HEK293 (cell line): ENCODE results near the gene THEM5.

Source experiments
- CTCF ChIA-PET: fragments of 350-600 bp; formaldehyde crosslinking; extraction: SDS; loops from one replicate; lab custom pipeline; 2021; ENCODE audit warnings: antibody characterized with exemption; lab: Yijun Ruan, JAX
- POLR2A ChIA-PET: fragments of 300-600 bp; formaldehyde crosslinking; extraction: SDS; loops from one replicate; lab custom pipeline; 2020; ENCODE audit warnings: antibody characterized with exemption, inconsistent platforms; lab: Yijun Ruan, JAX
- H3K27ac ChIP-seq: fragments of 200-500 bp; sonication (Bioruptor generic); 2 replicates; pipeline ENCODE4 v1.5.1; 2014; ENCODE audit warnings: low read depth, low read length, control low read depth, inconsistent platforms; ENCODE audit errors: extremely low read depth
- H3K36me3 ChIP-seq, 2 experiments: fragments of 200-500 bp in 1 of 2; sonication (Bioruptor generic) in 1 of 2; 1 replicate in 1 of 2; 2 replicates in 1 of 2; pipeline ENCODE4 v1.5.1; 2014 to 2017; ENCODE audit warnings: inconsistent platforms in 2 of 2, low read length in 2 of 2; ENCODE audit not compliant: control insufficient read depth in 2 of 2, insufficient read depth in 1 of 2
- H3K4me1 ChIP-seq: fragments of 200-500 bp; sonication (Bioruptor generic); 2 replicates; pipeline ENCODE4 v1.5.1; 2014; ENCODE audit warnings: mild to moderate bottlenecking, low read length, inconsistent platforms; ENCODE audit not compliant: control insufficient read depth, insufficient read depth
- H3K4me3 ChIP-seq: 2 replicates; pipeline ENCODE4 v1.5.1; 2011; ENCODE audit warnings: low read depth, mild to moderate bottlenecking, control low read depth, low read length, moderate library complexity
- H3K9me3 ChIP-seq: fragments of 200-500 bp; sonication (Bioruptor generic); 2 replicates; pipeline ENCODE4 v1.5.1; 2014; ENCODE audit warnings: low read depth, low read length, inconsistent platforms; ENCODE audit not compliant: control insufficient read depth, insufficient read depth
- MEIS1 ChIP-seq: sonication (generic); formaldehyde crosslinking; IDR thresholded peaks from 2 replicates; pipeline ENCODE4 v1.8.1; 2022; ENCODE audit warnings: missing genetic modification reagents, mild to moderate bottlenecking, borderline replicate concordance
- RBAK ChIP-seq: fragments of 450-650 bp; formaldehyde crosslinking; IDR thresholded peaks from 2 replicates; pipeline ENCODE4 v1.5.1; 2016; ENCODE audit warnings: missing biosample characterization, missing genetic modification characterization
- ZBTB17 ChIP-seq: fragments of 450-650 bp; formaldehyde crosslinking; IDR thresholded peaks from 2 replicates; pipeline ENCODE4 v1.5.1; 2016; ENCODE audit warnings: missing biosample characterization, missing genetic modification characterization
- ZFP37 ChIP-seq: fragments of 450-650 bp; formaldehyde crosslinking; IDR thresholded peaks from 2 replicates; pipeline ENCODE4 v1.5.1; 2016; ENCODE audit warnings: missing biosample characterization, missing genetic modification characterization
- ZIC2 ChIP-seq: fragments of 450-650 bp; formaldehyde crosslinking; IDR thresholded peaks from 2 replicates; pipeline ENCODE4 v1.5.1; 2016; ENCODE audit warnings: missing biosample characterization, missing genetic modification characterization
- ZNF112 ChIP-seq: fragments of 450-650 bp; formaldehyde crosslinking; IDR thresholded peaks from 2 replicates; pipeline ENCODE4 v1.5.0; 2017; ENCODE audit warnings: missing biosample characterization, missing genetic modification characterization
- ZNF140 ChIP-seq: fragments of 450-650 bp; formaldehyde crosslinking; IDR thresholded peaks from 2 replicates; pipeline ENCODE4 v1.5.1; 2016; ENCODE audit warnings: missing biosample characterization, missing genetic modification characterization
- ZNF426 ChIP-seq: fragments of 450-650 bp; formaldehyde crosslinking; IDR thresholded peaks from 2 replicates; pipeline ENCODE4 v1.5.1; 2017; ENCODE audit warnings: missing biosample characterization, missing genetic modification characterization, mild to moderate bottlenecking, inconsistent platforms, moderate library complexity
- ZNF558 ChIP-seq: fragments of 450-650 bp; formaldehyde crosslinking; IDR thresholded peaks from 2 replicates; pipeline ENCODE4 v1.5.1; 2016; ENCODE audit warnings: missing biosample characterization, missing genetic modification characterization
- ZNF623 ChIP-seq: fragments of 450-650 bp; formaldehyde crosslinking; IDR thresholded peaks from 2 replicates; pipeline ENCODE4 v1.5.1; 2016; ENCODE audit warnings: missing biosample characterization, missing genetic modification characterization
- ZNF701 ChIP-seq: fragments of 450-650 bp; formaldehyde crosslinking; IDR thresholded peaks from 2 replicates; pipeline ENCODE4 v1.5.1; 2016; ENCODE audit warnings: missing biosample characterization, missing genetic modification characterization
- ZNF768 ChIP-seq: fragments of 450-650 bp; formaldehyde crosslinking; IDR thresholded peaks from 2 replicates; pipeline ENCODE4 v1.5.1; 2018; ENCODE audit warnings: missing biosample characterization, mild to moderate bottlenecking, missing genetic modification characterization
- ZNF776 ChIP-seq: fragments of 450-650 bp; formaldehyde crosslinking; IDR thresholded peaks from 2 replicates; pipeline ENCODE4 v1.5.0; 2017; ENCODE audit warnings: missing biosample characterization, missing genetic modification characterization, borderline replicate concordance
- ZNF785 ChIP-seq: fragments of 450-650 bp; formaldehyde crosslinking; IDR thresholded peaks from 2 replicates; pipeline ENCODE4 v1.5.1; 2016; ENCODE audit warnings: missing biosample characterization, missing genetic modification characterization
- TF ChIP-seq, protein P1 (sequence below): fragments of 450-650 bp; formaldehyde crosslinking; IDR thresholded peaks from 2 replicates; pipeline ENCODE4 v1.5.1; 2016; ENCODE audit warnings: missing biosample characterization, missing genetic modification characterization
- TF ChIP-seq, protein P2 (sequence below): fragments of 450-650 bp; formaldehyde crosslinking; IDR thresholded peaks from 2 replicates; pipeline ENCODE4 v1.5.1; 2016; ENCODE audit warnings: missing biosample characterization, missing genetic modification characterization, borderline replicate concordance
- TF ChIP-seq, protein P3 (sequence below): fragments of 450-650 bp; formaldehyde crosslinking; IDR thresholded peaks from 2 replicates; pipeline ENCODE4 v1.5.1; 2016; ENCODE audit warnings: missing biosample characterization, missing genetic modification characterization
- TF ChIP-seq, protein P4 (sequence below): fragments of 450-650 bp; IDR thresholded peaks from 2 replicates; pipeline ENCODE4 v1.5.1; 2018; ENCODE audit warnings: missing biosample characterization, missing genetic modification characterization

The THEM5 gene

DNA sequence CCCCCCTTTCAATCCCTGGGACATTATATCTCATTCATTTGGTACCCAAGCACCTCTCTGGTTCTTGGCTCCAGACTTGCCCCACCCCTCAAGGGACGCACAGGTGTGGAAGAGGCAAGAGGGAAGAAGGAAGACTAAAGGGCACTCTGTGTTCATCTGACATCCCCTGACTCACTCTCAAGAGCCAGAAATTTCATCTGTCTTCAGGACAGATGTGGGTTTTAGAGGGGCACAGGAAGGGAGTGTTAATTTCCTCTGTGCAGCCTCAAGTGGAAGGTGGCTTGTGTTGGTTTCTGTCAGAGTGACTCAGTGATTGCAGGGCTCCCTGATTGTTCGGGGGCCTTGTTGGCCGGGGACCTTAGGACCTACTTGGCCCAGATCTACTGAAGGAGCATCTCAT lies 16.3 kb downstream of the THEM5 start (continued):
- TF ChIP-seq, protein P1, sequence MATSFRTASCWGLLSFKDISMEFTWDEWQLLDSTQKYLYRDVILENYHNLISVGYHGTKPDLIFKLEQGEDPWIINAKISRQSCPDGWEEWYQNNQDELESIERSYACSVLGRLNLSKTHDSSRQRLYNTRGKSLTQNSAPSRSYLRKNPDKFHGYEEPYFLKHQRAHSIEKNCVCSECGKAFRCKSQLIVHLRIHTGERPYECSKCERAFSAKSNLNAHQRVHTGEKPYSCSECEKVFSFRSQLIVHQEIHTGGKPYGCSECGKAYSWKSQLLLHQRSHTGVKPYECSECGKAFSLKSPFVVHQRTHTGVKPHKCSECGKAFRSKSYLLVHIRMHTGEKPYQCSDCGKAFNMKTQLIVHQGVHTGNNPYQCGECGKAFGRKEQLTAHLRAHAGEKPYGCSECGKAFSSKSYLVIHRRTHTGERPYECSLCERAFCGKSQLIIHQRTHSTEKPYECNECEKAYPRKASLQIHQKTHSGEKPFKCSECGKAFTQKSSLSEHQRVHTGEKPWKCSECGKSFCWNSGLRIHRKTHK (tag by site-specific recombination) = no peak
- TF ChIP-seq ZBTB17 (tag by site-specific recombination) (no peak), ZNF623 (no peak), ZNF776 (tag by site-specific recombination) (no peak), ZNF112 (tag by site-specific recombination) (no peak)

GRCh38 chr1:151835596-151835995 lies 17.9 kb downstream of the THEM5 start:
- no peak for TF ChIP-seq ZFP37 (tag by site-specific recombination)
- CTCF ChIA-PET = interaction anchor here (0.6 to 2.2 kb wide), 32 partner anchors 8 to 554 kb away, joined by 3 to 14 read pairs (median 5); partner anchors contain the start of genes MRPL9, PI4KB, THEM5 and TUFT1
- H3K27ac ChIP-seq = no peak overlapping the region
- no peaks in the 10 kb centered on the region for H3K9me3 ChIP-seq
- no peak overlapping the region for H3K4me3 ChIP-seq
- peaks cover 2% of the 10 kb centered on the region; the same call in 1 of the 2 replicates for H3K4me1 ChIP-seq
- POLR2A ChIA-PET = interaction anchor here (1.1 kb wide), 1 partner anchor 73 kb away, joined by 3 read pairs; the partner anchor contains the start of gene MRPL9
- H3K36me3 ChIP-seq = no peaks in the 10 kb centered on the region

- POLR2A ChIA-PET = no interaction called here
- no peak overlapping the region for H3K4me3 ChIP-seq
- TF ChIP-seq ZNF140 (tag by site-specific recombination) (no peak), MEIS1 (CRISPR knock-in tag) (no peak), ZNF558 (no peak), ZIC2 (tag by site-specific recombination) (no peak), ZNF426 (tag by site-specific recombination) (no peak), ZNF768 (no peak)
- TF ChIP-seq, protein P2, sequence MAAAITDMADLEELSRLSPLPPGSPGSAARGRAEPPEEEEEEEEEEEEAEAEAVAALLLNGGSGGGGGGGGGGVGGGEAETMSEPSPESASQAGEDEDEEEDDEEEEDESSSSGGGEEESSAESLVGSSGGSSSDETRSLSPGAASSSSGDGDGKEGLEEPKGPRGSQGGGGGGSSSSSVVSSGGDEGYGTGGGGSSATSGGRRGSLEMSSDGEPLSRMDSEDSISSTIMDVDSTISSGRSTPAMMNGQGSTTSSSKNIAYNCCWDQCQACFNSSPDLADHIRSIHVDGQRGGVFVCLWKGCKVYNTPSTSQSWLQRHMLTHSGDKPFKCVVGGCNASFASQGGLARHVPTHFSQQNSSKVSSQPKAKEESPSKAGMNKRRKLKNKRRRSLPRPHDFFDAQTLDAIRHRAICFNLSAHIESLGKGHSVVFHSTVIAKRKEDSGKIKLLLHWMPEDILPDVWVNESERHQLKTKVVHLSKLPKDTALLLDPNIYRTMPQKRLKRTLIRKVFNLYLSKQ (tag by site-specific recombination) = no peak
- H3K27ac ChIP-seq = no peak overlapping the region
- no peaks in the 10 kb centered on the region for H3K9me3 ChIP-seq
- CTCF ChIA-PET = interaction anchor here (0.6 to 1.0 kb wide), 4 partner anchors 241 to 526 kb away, joined by 3 to 8 read pairs (median 3); no protein-coding TSS in a partner anchor
- peaks cover 2% of the 10 kb centered on the region for H3K4me1 ChIP-seq
- H3K36me3 ChIP-seq = no peaks in the 10 kb centered on the region
These were observed 19.3 kb downstream of the THEM5 start for GRCh38 chr1:151834239-151834638.

DNA sequence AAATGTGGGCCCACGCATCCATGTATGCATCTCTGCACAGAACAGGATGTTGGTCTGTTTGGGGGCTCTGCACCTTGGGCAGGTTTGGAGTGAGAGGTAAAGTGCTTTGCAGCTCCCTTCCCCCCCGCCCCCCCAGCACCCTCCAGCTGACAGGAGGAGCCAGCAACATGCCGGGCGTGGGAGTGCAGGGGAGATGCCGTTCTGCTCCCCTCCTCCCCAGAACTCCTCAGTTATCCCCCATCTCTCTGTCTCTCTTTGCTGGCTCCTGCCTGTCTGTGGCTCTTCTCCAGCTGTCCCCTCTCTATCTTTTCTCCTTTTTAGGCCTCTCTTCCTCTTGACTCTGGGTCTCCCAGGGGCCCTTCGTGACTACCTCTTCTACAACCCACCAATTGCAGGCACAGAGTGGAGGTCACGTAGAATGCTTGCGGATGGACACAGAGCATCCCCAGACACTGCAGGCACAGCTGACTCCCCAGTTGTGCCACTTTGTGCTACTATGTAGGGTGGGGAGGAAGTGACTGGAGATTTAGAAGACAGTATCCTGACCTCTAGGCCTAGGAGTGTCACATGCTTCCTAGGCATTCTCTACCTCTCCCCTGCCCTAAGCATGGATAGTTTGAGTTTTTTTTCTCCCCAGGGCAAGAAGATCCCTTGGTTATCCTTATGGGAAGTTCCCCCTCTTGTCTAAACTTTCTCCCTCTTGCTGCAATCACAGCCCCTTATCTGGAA lies 20.2 kb downstream of the THEM5 start:
- peaks cover 2% of the 10 kb centered on the region for H3K4me1 ChIP-seq
- ChIA-PET POLR2A (no interaction called here), CTCF (interaction anchor here (0.5 kb wide), 1 partner anchor 70 kb away, joined by 5 read pairs; the partner anchor contains the start of gene MRPL9)
- no peaks in the 10 kb centered on the region for H3K36me3 ChIP-seq
- H3K27ac ChIP-seq = no peak overlapping the region
- H3K4me3 ChIP-seq = no peak overlapping the region
- H3K9me3 ChIP-seq = no peaks in the 10 kb centered on the region
- TF ChIP-seq, protein P3, sequence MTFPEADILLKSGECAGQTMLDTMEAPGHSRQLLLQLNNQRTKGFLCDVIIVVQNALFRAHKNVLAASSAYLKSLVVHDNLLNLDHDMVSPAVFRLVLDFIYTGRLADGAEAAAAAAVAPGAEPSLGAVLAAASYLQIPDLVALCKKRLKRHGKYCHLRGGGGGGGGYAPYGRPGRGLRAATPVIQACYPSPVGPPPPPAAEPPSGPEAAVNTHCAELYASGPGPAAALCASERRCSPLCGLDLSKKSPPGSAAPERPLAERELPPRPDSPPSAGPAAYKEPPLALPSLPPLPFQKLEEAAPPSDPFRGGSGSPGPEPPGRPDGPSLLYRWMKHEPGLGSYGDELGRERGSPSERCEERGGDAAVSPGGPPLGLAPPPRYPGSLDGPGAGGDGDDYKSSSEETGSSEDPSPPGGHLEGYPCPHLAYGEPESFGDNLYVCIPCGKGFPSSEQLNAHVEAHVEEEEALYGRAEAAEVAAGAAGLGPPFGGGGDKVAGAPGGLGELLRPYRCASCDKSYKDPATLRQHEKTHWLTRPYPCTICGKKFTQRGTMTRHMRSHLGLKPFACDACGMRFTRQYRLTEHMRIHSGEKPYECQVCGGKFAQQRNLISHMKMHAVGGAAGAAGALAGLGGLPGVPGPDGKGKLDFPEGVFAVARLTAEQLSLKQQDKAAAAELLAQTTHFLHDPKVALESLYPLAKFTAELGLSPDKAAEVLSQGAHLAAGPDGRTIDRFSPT (tag by site-specific recombination) = no peak
- TF ChIP-seq, protein P4, sequence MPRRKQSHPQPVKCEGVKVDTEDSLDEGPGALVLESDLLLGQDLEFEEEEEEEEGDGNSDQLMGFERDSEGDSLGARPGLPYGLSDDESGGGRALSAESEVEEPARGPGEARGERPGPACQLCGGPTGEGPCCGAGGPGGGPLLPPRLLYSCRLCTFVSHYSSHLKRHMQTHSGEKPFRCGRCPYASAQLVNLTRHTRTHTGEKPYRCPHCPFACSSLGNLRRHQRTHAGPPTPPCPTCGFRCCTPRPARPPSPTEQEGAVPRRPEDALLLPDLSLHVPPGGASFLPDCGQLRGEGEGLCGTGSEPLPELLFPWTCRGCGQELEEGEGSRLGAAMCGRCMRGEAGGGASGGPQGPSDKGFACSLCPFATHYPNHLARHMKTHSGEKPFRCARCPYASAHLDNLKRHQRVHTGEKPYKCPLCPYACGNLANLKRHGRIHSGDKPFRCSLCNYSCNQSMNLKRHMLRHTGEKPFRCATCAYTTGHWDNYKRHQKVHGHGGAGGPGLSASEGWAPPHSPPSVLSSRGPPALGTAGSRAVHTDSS (tag by site-specific recombination) = no peak
- TF ChIP-seq RBAK (tag by site-specific recombination) = no peak
- no peak for TF ChIP-seq ZNF701 (tag by site-specific recombination)
- TF ChIP-seq, protein P1 (tag by site-specific recombination) = no peak
- TF ChIP-seq ZNF785 (tag by site-specific recombination) = no peak
